Esophagus squamous epithelium (tissue), 4 donors: ENCODE measurements around the gene VTN.

ENCODE experiments used
- CTCF ChIP-seq, 6 experiments: fragments of 450-650 bp in 4 of 6; fragments of 200-600 bp in 2 of 6; sonication (generic) in 2 of 6; IDR thresholded peaks; one replicate each; pipeline ENCODE4 v1.5.1; 2016 to 2019; ENCODE audit warnings: antibody characterized with exemption in 6 of 6, mild to moderate bottlenecking in 4 of 6, moderate library complexity in 4 of 6
- POLR2A ChIP-seq, 4 donors: fragments of 450-650 bp; IDR thresholded peaks; one replicate each; pipeline ENCODE4 v1.6.1; 2017; ENCODE audit warnings: antibody characterized with exemption in 4 of 4, mild to moderate bottlenecking in 4 of 4, moderate library complexity in 3 of 4

- no peak for TF ChIP-seq CTCF (IDR thresholded peaks at IDR 0.05)
- TF ChIP-seq POLR2A (IDR thresholded peaks at IDR 0.05) = no peak
Observed at GRCh38 chr17:28415886-28416285, 45.8 kb upstream of the VTN start.
